Caco-2 (cell line): Measurements from ENCODE around the gene ADGRG1. TPM values are rescaled to one million over a fixed set of nuclear protein-coding genes. Genes with fewer than 3 reads are reported as not detected.

Experiments used
- BruUV-seq: library from RNA; stranded (reverse); fragments of 400-500 nt; replicated peaks from 2 replicates; lab custom pipeline; 2021; lab: Mats Ljungman, UMichigan
- CTCF ChIA-PET: fragments of 300-600 bp; sonication (Branson Sonifier 250); formaldehyde crosslinking; loops from one replicate; lab custom pipeline; 2022; ENCODE audit warnings: antibody characterized with exemption; lab: Charles Lee
- POLR2A ChIA-PET: fragments of 300-600 bp; sonication (Branson Sonifier 250); formaldehyde crosslinking; loops from one replicate; lab custom pipeline; 2022; ENCODE audit warnings: antibody characterized with exemption; lab: Charles Lee
- DNase-seq, 2 experiments: peaks; one replicate each; pipeline versions ENCODE4 v3.0.0 to v3.0.0-alpha.2; 2020 to 2022
- H3K27me3 ChIP-seq: replicated peaks from 2 replicates; pipeline ENCODE4 v1.6.0; 2011; ENCODE audit warnings: low read length; ENCODE audit not compliant: control insufficient read depth, insufficient read depth
- H3K36me3 ChIP-seq: 2 replicates; pipeline ENCODE4 v1.5.1; 2011; ENCODE audit warnings: low read length; ENCODE audit not compliant: control insufficient read depth, insufficient read depth
- H3K4me1 ChIP-seq: fragments of 250-450 bp; sonication (Bioruptor Pico); 2 replicates; pipeline ENCODE4 v1.5.1; 2020; ENCODE audit warnings: mild to moderate bottlenecking
- H3K4me3 ChIP-seq: 2 replicates; pipeline ENCODE4 v1.5.1; 2011; ENCODE audit warnings: low read depth, mild to moderate bottlenecking, control low read depth, low read length
- H3K9me3 ChIP-seq: fragments of 250-450 bp; sonication (Bioruptor Pico); 2 replicates; pipeline ENCODE4 v1.5.1; 2020; ENCODE audit warnings: mild to moderate bottlenecking, moderate library complexity
- H3K27ac Mint-ChIP-seq: one replicate; pipeline ENCODE4 v1.8.0; 2022; ENCODE audit warnings: mixed read lengths; ENCODE audit not compliant: unreplicated experiment
- H3K27me3 Mint-ChIP-seq: one replicate; pipeline ENCODE4 v1.8.0; 2022; ENCODE audit warnings: mixed read lengths; ENCODE audit not compliant: insufficient read depth, unreplicated experiment
- H3K36me3 Mint-ChIP-seq: one replicate; pipeline ENCODE4 v1.8.0; 2022; ENCODE audit warnings: mild to moderate bottlenecking, mixed read lengths; ENCODE audit not compliant: insufficient read depth, unreplicated experiment
- H3K4me1 Mint-ChIP-seq: one replicate; pipeline ENCODE4 v1.8.0; 2022; ENCODE audit warnings: low read depth, mixed read lengths; ENCODE audit not compliant: unreplicated experiment
- H3K4me3 Mint-ChIP-seq: one replicate; pipeline ENCODE4 v1.8.0; 2022; ENCODE audit warnings: mild to moderate bottlenecking, moderate library complexity, mixed read lengths; ENCODE audit not compliant: unreplicated experiment
- H3K9me3 Mint-ChIP-seq: one replicate; pipeline ENCODE4 v1.8.0; 2022; ENCODE audit warnings: mixed read lengths; ENCODE audit not compliant: unreplicated experiment
- intact Hi-C: fragments of 100-400 bp; cut with micrococcal nuclease; formaldehyde crosslinking; loops from one replicate; pipeline ENCODE4 v1.10.0; 2022; ENCODE audit not compliant: unreplicated experiment
- total RNA-seq: library from RNA; stranded (reverse); gene quantifications from 2 replicates; pipeline ENCODE4 v1.2.3, GENCODE V29; 2022
- TF ChIP-seq, protein P1 (sequence below), 2 experiments: fragments of 200-600 bp in 1 of 2; IDR thresholded peaks; 1 replicate in 1 of 2; 2 replicates in 1 of 2; pipeline versions ENCODE4 v1.5.1 to v1.8.0; 2011 to 2022; ENCODE audit warnings: antibody characterized with exemption in 1 of 2, control low read depth in 1 of 2, inconsistent platforms in 1 of 2, low read depth in 1 of 2, low read length in 1 of 2, mild to moderate bottlenecking in 1 of 2, moderate library complexity in 1 of 2; ENCODE audit not compliant: insufficient read depth in 1 of 2, severe bottlenecking in 1 of 2, unreplicated experiment in 1 of 2

Gene ADGRG1
- total RNA-seq, 1 experiment from 2014 or later = 195 TPM

GRCh38 chr16:57632568-57632967 lies 4.1 kb downstream of the ADGRG1 start:
- Mint-ChIP-seq H3K9me3 (no peaks in the 10 kb centered on the region), H3K27ac (no peak overlapping the region), H3K4me1 (peaks cover 20% of the 10 kb centered on the region), H3K27me3 (no peaks in the 10 kb centered on the region), H3K36me3 (peaks cover 2% of the 10 kb centered on the region), H3K4me3 (no peak overlapping the region)
- no peak overlapping the region for H3K4me3 ChIP-seq
- H3K27me3 ChIP-seq = no peaks in the 10 kb centered on the region
- H3K9me3 ChIP-seq = no peaks in the 10 kb centered on the region
- no peak for DNase-seq
- ChIA-PET POLR2A (no interaction called here), CTCF (interaction anchor here (1.5 kb wide), 1 partner anchor 11 kb away, joined by 4 read pairs; no protein-coding TSS in a partner anchor)
- TF ChIP-seq, protein P1, sequence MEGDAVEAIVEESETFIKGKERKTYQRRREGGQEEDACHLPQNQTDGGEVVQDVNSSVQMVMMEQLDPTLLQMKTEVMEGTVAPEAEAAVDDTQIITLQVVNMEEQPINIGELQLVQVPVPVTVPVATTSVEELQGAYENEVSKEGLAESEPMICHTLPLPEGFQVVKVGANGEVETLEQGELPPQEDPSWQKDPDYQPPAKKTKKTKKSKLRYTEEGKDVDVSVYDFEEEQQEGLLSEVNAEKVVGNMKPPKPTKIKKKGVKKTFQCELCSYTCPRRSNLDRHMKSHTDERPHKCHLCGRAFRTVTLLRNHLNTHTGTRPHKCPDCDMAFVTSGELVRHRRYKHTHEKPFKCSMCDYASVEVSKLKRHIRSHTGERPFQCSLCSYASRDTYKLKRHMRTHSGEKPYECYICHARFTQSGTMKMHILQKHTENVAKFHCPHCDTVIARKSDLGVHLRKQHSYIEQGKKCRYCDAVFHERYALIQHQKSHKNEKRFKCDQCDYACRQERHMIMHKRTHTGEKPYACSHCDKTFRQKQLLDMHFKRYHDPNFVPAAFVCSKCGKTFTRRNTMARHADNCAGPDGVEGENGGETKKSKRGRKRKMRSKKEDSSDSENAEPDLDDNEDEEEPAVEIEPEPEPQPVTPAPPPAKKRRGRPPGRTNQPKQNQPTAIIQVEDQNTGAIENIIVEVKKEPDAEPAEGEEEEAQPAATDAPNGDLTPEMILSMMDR (IDR thresholded peaks at IDR 0.05; ENCODE audit: insufficient read depth in 1 of 2, low read depth in 1 of 2, low read length in 1 of 2, severe bottlenecking in 1 of 2, unreplicated experiment in 1 of 2) = no peak
- no TSS peak for BruUV-seq
- H3K36me3 ChIP-seq = no peaks in the 10 kb centered on the region; the same call in none of the 2 replicates
- peaks cover 21% of the 10 kb centered on the region for H3K4me1 ChIP-seq
- intact Hi-C loops = no loop called here

DNA sequence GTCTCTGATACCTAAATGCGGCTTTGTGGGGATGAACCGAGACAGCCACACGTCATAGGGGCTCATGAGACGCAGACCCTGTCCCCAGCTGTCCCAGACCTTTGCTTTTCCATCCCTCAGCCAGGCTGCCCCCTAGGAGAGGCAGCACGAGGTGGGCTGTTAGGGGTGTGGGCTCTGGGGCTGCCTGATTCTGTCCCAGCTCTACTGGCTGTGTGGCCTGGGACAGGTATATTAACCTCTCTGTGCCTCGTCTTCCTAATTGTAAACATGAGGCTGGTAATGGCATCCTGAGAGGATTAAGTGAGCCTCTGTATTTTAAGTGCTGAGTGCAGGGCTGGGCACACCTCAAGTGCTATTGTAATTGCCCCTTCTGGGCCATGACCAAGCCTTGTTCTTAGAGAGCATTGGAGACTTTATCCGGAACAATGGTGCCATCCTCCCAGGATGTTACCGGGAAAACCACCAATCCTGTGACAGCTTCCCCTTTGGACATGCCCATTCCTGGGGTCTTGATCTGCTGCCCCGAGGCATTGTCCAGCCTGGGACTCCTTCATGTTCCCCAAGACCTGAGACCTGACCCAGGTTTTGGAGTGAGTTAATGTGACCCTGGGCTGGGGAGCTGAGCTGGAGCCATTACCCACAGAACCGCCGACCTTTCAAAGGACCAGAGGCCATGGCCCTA lies 5.1 kb downstream of the ADGRG1 start:
- peaks cover 20% of the 10 kb centered on the region for H3K4me1 ChIP-seq
- Mint-ChIP-seq H3K4me1 (peaks cover 18% of the 10 kb centered on the region), H3K36me3 (peaks cover 8% of the 10 kb centered on the region), H3K9me3 (no peaks in the 10 kb centered on the region), H3K27me3 (no peaks in the 10 kb centered on the region), H3K27ac (no peak overlapping the region), H3K4me3 (no peak overlapping the region)
- no peak for DNase-seq
- no TSS peak for BruUV-seq
- H3K27me3 ChIP-seq = no peaks in the 10 kb centered on the region
- intact Hi-C loops = loop anchor here (2.0 kb wide), 1 partner anchor 33 kb away; no protein-coding TSS in a partner anchor
- CTCF ChIA-PET = interaction anchor here (1.9 kb wide), 1 partner anchor 43 kb away, joined by 10 read pairs; no protein-coding TSS in a partner anchor
- POLR2A ChIA-PET = interaction anchor here (0.5 kb wide), 1 partner anchor 101 kb away, joined by 5 read pairs; no protein-coding TSS in a partner anchor
- no peaks in the 10 kb centered on the region; the same call in 1 of the 2 replicates for H3K36me3 ChIP-seq
- no peaks in the 10 kb centered on the region for H3K9me3 ChIP-seq
- TF ChIP-seq, protein P1 (IDR thresholded peaks at IDR 0.05; ENCODE audit: insufficient read depth in 1 of 2, low read depth in 1 of 2, low read length in 1 of 2, severe bottlenecking in 1 of 2, unreplicated experiment in 1 of 2) = no peak
- H3K4me3 ChIP-seq = no peak overlapping the region

- H3K36me3 Mint-ChIP-seq = peaks cover 8% of the 10 kb centered on the region
- H3K27me3 Mint-ChIP-seq = no peaks in the 10 kb centered on the region
- no peaks in the 10 kb centered on the region; the same call in 1 of the 2 replicates for H3K36me3 ChIP-seq
- POLR2A ChIA-PET = interaction anchor here (0.5 kb wide), 1 partner anchor 51 kb away, joined by 3 read pairs; no protein-coding TSS in a partner anchor
- CTCF ChIA-PET = interaction anchor here (1.9 to 2.2 kb wide), 2 partner anchors 43 to 58 kb away, joined by 10 to 11 read pairs; no protein-coding TSS in a partner anchor
- BruUV-seq = no TSS peak
- no peak for DNase-seq
- no peak overlapping the region for H3K4me3 Mint-ChIP-seq
- no peaks in the 10 kb centered on the region for H3K9me3 ChIP-seq
- H3K4me3 ChIP-seq = no peak overlapping the region
- H3K27me3 ChIP-seq = no peaks in the 10 kb centered on the region
- H3K9me3 Mint-ChIP-seq = no peaks in the 10 kb centered on the region
- intact Hi-C loops = loop anchor here (2.0 kb wide), 1 partner anchor 33 kb away; no protein-coding TSS in a partner anchor
- H3K4me1 ChIP-seq = peaks cover 18% of the 10 kb centered on the region
- no peak overlapping the region for H3K27ac Mint-ChIP-seq
- TF ChIP-seq, protein P1 (IDR thresholded peaks at IDR 0.05; ENCODE audit: insufficient read depth in 1 of 2, low read depth in 1 of 2, low read length in 1 of 2, severe bottlenecking in 1 of 2, unreplicated experiment in 1 of 2) = no peak
- H3K4me1 Mint-ChIP-seq = peaks cover 11% of the 10 kb centered on the region
Observed at GRCh38 chr16:57634171-57634570, 5.7 kb downstream of the ADGRG1 start.
